ENCODE data around the gene LPP.

LPP gene

DNA sequence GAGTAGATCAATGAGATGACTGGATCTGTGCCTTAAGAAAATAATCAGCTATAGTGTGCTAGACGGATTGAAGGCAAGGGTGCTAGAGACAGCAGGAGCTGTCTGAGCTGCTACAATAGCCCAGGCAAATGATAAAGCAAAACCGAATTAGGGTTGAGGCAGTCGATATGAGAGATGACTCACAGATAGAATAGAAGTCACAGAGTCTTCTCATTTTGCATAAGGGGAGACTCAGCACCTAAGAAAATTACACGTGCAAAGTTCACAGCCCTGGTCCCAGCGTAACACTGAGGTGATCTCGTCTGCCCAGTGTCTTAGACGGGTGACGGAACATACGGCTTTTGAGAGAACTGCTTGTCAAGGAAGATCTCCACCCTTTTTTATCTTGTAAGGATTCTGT lies 11.6 kb downstream of the LPP start:
- DNase-seq, result peak; percentile 53
- TF ChIP-seq CTCF (IDR thresholded peaks at IDR 0.05; ENCODE audit: low read depth, low read length, missing control alignments), result no peak

DNA sequence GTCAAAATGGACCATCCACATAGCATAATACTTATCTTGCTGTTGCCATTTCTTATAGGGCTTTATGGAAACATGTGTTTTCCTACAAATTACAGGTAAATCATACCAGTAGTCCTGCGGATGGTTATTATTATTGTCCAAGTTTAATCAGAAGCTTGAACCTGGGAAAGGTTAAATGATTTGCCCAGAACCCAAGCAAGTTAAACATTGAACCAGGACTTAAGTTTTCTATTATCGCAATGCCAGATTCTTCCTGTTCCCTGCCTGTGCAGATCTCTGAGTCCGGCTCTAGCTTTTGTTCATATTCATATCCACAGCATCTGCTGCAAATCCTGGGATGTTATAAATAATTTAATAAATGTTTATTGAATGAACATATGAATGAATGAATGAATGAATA lies 12.5 kb downstream of the LPP start:
- H3K27me3 ChIP-seq (replicated peaks), result no peaks in the 10 kb centered on the region
- no peak for TF ChIP-seq CTCF (IDR thresholded peaks at IDR 0.05; ENCODE audit: low read depth, low read length, missing control alignments)
- no peak overlapping the region for H3K4me3 ChIP-seq (ENCODE audit: low read depth, low read length)
- H3K36me3 ChIP-seq (replicated peaks), result peaks cover 2% of the 10 kb centered on the region
- in situ Hi-C loops (cut with HindIII; ENCODE audit: low pct_ligation_motif_present, low sequenced_read_pairs), result no loop called here
- H3K27ac ChIP-seq, result no peak overlapping the region
- DNase-seq, result no peak

More for the DNA sequence above, 11.6 kb downstream of the LPP start:
- H3K4me3 ChIP-seq (ENCODE audit: low read depth, low read length), result no peak overlapping the region
- peaks cover 2% of the 10 kb centered on the region for H3K36me3 ChIP-seq (replicated peaks)
- no peak overlapping the region for H3K27ac ChIP-seq
- in situ Hi-C loops (cut with HindIII; ENCODE audit: low pct_ligation_motif_present, low sequenced_read_pairs), result no loop called here
- no peaks in the 10 kb centered on the region for H3K27me3 ChIP-seq (replicated peaks)

DNA sequence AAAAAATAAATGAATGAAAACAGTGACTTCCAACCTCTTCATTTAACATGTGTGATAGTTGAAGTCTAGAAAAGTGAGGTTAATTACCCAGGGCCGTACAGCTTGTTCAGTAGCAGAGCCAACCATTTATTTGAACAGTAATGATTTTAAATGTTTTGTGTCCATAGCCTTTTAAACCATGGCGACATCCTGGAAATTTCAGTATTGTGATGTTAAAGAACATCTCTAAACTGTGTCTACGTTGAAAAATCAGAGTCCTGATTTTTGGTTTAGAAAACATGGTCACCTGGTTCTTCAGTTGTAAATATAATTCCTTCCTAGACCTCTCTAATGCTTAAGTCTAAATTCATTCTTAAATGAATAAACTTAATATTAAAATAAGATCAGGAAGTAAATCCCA lies 14.2 kb downstream of the LPP start:
- no peaks in the 10 kb centered on the region for H3K27me3 ChIP-seq (replicated peaks)
- no peaks in the 10 kb centered on the region for H3K36me3 ChIP-seq (replicated peaks)
- in situ Hi-C loops (cut with HindIII; ENCODE audit: low pct_ligation_motif_present, low sequenced_read_pairs), result no loop called here
- no peak for DNase-seq
- no peak overlapping the region for H3K4me3 ChIP-seq (ENCODE audit: low read depth, low read length)
- no peak for TF ChIP-seq CTCF (IDR thresholded peaks at IDR 0.05; ENCODE audit: low read depth, low read length, missing control alignments)
- H3K27ac ChIP-seq, result no peak overlapping the region

GRCh38 chr3:188168648-188169047 lies 14.7 kb downstream of the LPP start:
- Histone ChIP-seq H3K27ac (no peak overlapping the region), H3K36me3 (replicated peaks) (no peaks in the 10 kb centered on the region), H3K4me3 (ENCODE audit: low read depth, low read length) (no peak overlapping the region), H3K27me3 (replicated peaks) (no peaks in the 10 kb centered on the region)
- in situ Hi-C loops (cut with HindIII; ENCODE audit: low pct_ligation_motif_present, low sequenced_read_pairs), result no loop called here
- no peak for DNase-seq
- no peak for TF ChIP-seq CTCF (IDR thresholded peaks at IDR 0.05; ENCODE audit: low read depth, low read length, missing control alignments)

DNA sequence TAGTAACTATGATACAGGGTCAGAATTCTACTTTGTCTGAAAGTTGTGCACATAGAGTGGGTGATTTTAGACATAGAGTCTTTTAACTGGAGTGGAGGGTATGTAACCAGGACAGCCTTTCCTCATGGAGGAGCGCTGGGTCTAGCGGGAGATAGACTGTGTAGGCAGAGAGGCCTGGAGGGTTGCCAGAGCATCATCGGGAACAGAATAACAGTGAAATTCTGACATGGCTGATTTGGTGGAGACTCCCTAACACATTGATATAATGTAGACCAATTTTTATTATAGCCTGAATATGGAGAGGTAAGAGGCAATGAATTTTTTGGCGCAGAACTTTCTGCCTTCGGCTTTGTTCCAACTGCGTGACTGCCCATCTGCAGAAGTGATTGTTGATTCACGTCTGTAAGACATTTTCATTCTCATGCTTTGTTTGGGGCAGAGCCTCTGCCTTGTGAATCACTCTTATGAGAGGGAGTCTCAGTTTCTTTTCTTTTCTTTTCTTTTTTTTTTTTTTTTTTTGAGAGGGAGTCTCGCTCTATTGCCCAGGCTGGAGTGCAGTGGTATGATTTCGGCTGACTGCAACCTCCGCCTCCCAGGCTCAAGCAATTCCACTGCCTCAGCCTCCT lies 16.0 kb downstream of the LPP start:
- Histone ChIP-seq H3K27ac (no peak overlapping the region), H3K27me3 (replicated peaks) (no peaks in the 10 kb centered on the region), H3K36me3 (replicated peaks) (no peaks in the 10 kb centered on the region), H3K4me3 (ENCODE audit: low read depth, low read length) (no peak overlapping the region)
- no peak for DNase-seq
- in situ Hi-C loops (cut with HindIII; ENCODE audit: low pct_ligation_motif_present, low sequenced_read_pairs), result no loop called here
- no peak for TF ChIP-seq CTCF (IDR thresholded peaks at IDR 0.05; ENCODE audit: low read depth, low read length, missing control alignments)
